MM.1S (cell line): Measurements from ENCODE around the gene RSPH10B.
"Not testable (repeated sequence)": the region's sequence is repeated elsewhere in the genome, so short reads cannot be mapped to it uniquely, and the experiment has no call there.

Experiments
- EZH2 ChIP-seq: fragments of 300-600 bp; sonication (generic); optimal IDR thresholded peaks from 2 replicates; pipeline ENCODE3; 2017; ENCODE audit warnings: low read depth, mild to moderate bottlenecking, antibody characterized with exemption, low read length, mixed read lengths
- EZH2phosphoT487 ChIP-seq: fragments of 300-600 bp; sonication (generic); IDR thresholded peaks from 2 replicates; pipeline ENCODE4 v1.6.1; 2018; ENCODE audit warnings: antibody characterized with exemption, low read length
- TF ChIP-seq, protein P1 (sequence below): fragments of 300-600 bp; sonication (generic); IDR thresholded peaks from 2 replicates; pipeline ENCODE4 v1.5.1; 2016; ENCODE audit warnings: antibody characterized with exemption, low read length, mixed read lengths

DNA sequence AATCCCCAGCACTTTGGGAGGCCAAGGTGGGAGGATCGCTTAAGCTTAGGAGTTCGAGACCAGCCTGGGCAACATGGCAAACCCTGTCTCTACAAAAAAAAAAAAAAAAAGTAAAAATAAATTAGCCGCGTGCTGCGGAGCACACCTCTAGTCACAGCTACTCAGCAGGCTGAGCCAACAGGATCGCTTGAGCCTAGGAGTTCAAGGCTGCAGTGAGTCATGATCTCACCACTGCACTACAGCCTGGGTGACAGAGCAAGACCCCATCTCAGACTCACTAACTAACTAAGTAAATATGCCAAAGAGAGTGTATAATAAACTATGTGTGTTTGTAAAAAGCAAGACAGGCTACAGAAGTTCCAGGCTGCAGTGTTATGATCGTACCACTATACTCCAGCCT lies 6.7 kb downstream of the RSPH10B start:
- not testable (repeated sequence) for TF ChIP-seq EZH2, EZH2phosphoT487
- TF ChIP-seq, protein P1, sequence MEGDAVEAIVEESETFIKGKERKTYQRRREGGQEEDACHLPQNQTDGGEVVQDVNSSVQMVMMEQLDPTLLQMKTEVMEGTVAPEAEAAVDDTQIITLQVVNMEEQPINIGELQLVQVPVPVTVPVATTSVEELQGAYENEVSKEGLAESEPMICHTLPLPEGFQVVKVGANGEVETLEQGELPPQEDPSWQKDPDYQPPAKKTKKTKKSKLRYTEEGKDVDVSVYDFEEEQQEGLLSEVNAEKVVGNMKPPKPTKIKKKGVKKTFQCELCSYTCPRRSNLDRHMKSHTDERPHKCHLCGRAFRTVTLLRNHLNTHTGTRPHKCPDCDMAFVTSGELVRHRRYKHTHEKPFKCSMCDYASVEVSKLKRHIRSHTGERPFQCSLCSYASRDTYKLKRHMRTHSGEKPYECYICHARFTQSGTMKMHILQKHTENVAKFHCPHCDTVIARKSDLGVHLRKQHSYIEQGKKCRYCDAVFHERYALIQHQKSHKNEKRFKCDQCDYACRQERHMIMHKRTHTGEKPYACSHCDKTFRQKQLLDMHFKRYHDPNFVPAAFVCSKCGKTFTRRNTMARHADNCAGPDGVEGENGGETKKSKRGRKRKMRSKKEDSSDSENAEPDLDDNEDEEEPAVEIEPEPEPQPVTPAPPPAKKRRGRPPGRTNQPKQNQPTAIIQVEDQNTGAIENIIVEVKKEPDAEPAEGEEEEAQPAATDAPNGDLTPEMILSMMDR: not testable (repeated sequence)
